Measurements from ENCODE around the gene SYNJ2.
"Not testable (repeated sequence)": the region's sequence is repeated elsewhere in the genome, so short reads cannot be mapped to it uniquely, and the experiment has no call there.

SYNJ2 gene

GRCh38 chr6:157946865-157947532, 34.7 kb upstream of the SYNJ2 start:
- Histone ChIP-seq H3K4me3 (ENCODE audit: low read depth, low read length) (no peak overlapping the region), H3K36me3 (no peaks in the 10 kb centered on the region), H3K27me3 (no peaks in the 10 kb centered on the region), H3K9me3 (no peaks in the 10 kb centered on the region), H3K4me1 (no peaks in the 10 kb centered on the region)
- peak; percentile 95 for TF ChIP-seq CTCF (IDR thresholded peaks at IDR 0.05; ENCODE audit: low read depth, low read length)
- DNase-seq: no peak

- not testable (repeated sequence) for H3K4me1 ChIP-seq; H3K4me3 ChIP-seq (ENCODE audit: low read depth, low read length); DNase-seq; H3K36me3 ChIP-seq; H3K27me3 ChIP-seq; H3K9me3 ChIP-seq
Observed at GRCh38 chr6:157950899-157951298, 30.8 kb upstream of the SYNJ2 start.

- DNase-seq: no peak
- no peak for TF ChIP-seq CTCF (IDR thresholded peaks at IDR 0.05; ENCODE audit: low read depth, low read length)
- H3K4me3 ChIP-seq (ENCODE audit: low read depth, low read length): no peak overlapping the region
- no peaks in the 10 kb centered on the region for H3K9me3 ChIP-seq
- H3K36me3 ChIP-seq: no peaks in the 10 kb centered on the region
- H3K4me1 ChIP-seq: no peaks in the 10 kb centered on the region
- H3K27me3 ChIP-seq: no peaks in the 10 kb centered on the region
Observed at GRCh38 chr6:157951828-157952227, 29.8 kb upstream of the SYNJ2 start.

- no peaks in the 10 kb centered on the region for H3K27me3 ChIP-seq
- H3K4me3 ChIP-seq (ENCODE audit: low read depth, low read length): no peak overlapping the region
- H3K36me3 ChIP-seq: no peaks in the 10 kb centered on the region
- no peak for DNase-seq
- H3K4me1 ChIP-seq: no peaks in the 10 kb centered on the region
- no peaks in the 10 kb centered on the region for H3K9me3 ChIP-seq
- no peak for TF ChIP-seq CTCF (IDR thresholded peaks at IDR 0.05; ENCODE audit: low read depth, low read length)
Observed at GRCh38 chr6:157952861-157953351, 28.8 kb upstream of the SYNJ2 start.

- H3K4me1 ChIP-seq: no peaks in the 10 kb centered on the region
- no peak for DNase-seq
- TF ChIP-seq CTCF (IDR thresholded peaks at IDR 0.05; ENCODE audit: low read depth, low read length): no peak
Observed at GRCh38 chr6:157953580-157954091, 28.0 kb upstream of the SYNJ2 start.

GRCh38 chr6:157954150-157955117, 27.2 kb upstream of the SYNJ2 start:
- H3K36me3 ChIP-seq: no peaks in the 10 kb centered on the region
- H3K9me3 ChIP-seq: peaks cover 5% of the 10 kb centered on the region
- H3K27me3 ChIP-seq: no peaks in the 10 kb centered on the region
- H3K4me3 ChIP-seq (ENCODE audit: low read depth, low read length): no peak overlapping the region
- no peaks in the 10 kb centered on the region for H3K4me1 ChIP-seq
- DNase-seq: no peak
- TF ChIP-seq CTCF (IDR thresholded peaks at IDR 0.05; ENCODE audit: low read depth, low read length): no peak

More at GRCh38 chr6:157953580-157954091, 28.0 kb upstream of the SYNJ2 start:
- Histone ChIP-seq H3K9me3 (peaks cover 3% of the 10 kb centered on the region), H3K27me3 (no peaks in the 10 kb centered on the region), H3K4me3 (ENCODE audit: low read depth, low read length) (no peak overlapping the region), H3K36me3 (no peaks in the 10 kb centered on the region)

Data from BE2C (cell line).